ENCODE results near the gene CDH24. TPM values are rescaled to one million over a fixed set of nuclear protein-coding genes. Genes with fewer than 3 reads are reported as not detected.

The CDH24 gene
- total and polyA plus RNA-seq, 10 of the 15 experiments (the other 5 are each of a cell fraction or from before 2014, with no cell fraction given) = 0.10 to 1.5 (median 0.45) TPM; not detected in 2

DNA sequence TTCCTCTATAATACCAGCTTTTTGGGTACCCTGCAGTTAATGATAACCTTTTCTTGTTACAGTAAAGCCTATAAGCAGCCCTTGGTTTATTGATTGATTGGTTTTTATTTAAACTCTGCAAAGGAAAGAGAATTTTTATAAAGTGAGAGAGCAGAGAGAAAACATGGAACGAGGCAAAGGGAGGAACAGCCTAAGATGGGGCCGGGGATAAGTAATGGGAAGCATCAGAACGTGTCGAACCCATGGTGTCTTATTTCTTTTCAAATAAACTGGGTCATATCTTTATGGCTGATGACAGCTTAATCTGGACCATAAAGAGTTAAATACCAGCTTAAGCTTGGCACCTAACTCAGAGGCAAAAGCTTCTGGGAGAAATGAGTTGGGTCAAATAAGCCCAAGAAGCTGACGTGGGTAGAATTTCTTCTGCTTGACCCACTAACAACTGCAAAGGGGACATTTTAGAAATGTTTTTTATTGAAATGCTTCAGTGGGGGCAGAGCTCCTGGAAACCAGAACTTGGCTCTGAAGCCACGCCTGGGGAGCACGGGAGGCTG is 35.4 kb downstream of the CDH24 start:
- Histone ChIP-seq H3K4me2 (ENCODE audit: control insufficient read depth, insufficient read depth) (no peak overlapping the region), H3K9ac (ENCODE audit: control insufficient read depth, insufficient read depth, low read length) (no peak overlapping the region), H3K79me2 (ENCODE audit: control insufficient read depth, insufficient read depth, low read length) (no peaks in the 10 kb centered on the region), H4K20me1 (ENCODE audit: control insufficient read depth, insufficient read depth) (no peaks in the 10 kb centered on the region), H3K4me3 (no peak overlapping the region), H3K4me1 (ENCODE audit: control insufficient read depth, insufficient read depth, low read length) (no peaks in the 10 kb centered on the region), H3K27ac (ENCODE audit: control insufficient read depth, insufficient read depth) (no peak overlapping the region), H3K9me3 (replicated peaks; ENCODE audit: control insufficient read depth, insufficient read depth, low read length) (no peaks in the 10 kb centered on the region), H2AFZ (ENCODE audit: control insufficient read depth, low read depth, low read length) (no peak overlapping the region), H3K27me3 (replicated peaks in 1 of 2; ENCODE audit: control insufficient read depth in 2 of 2, insufficient read depth in 2 of 2, low read length in 1 of 2) (no peaks in the 10 kb centered on the region), H3K36me3 (ENCODE audit: control insufficient read depth in 2 of 2, insufficient read depth in 2 of 2, low read length in 1 of 2) (peaks cover 5 to 20% of the 10 kb centered on the region in 2 experiments)
- no peak for TF ChIP-seq KAT2A (conservative IDR thresholded peaks at IDR 0.05; ENCODE audit: control insufficient read depth, low read depth, low read length)
- no peak for TF ChIP-seq ETV6 (conservative IDR thresholded peaks at IDR 0.05 in 1 of 2, IDR thresholded peaks at IDR 0.05 in 1 of 2; ENCODE audit: borderline replicate concordance in 1 of 2, low read depth in 1 of 2)
- TF ChIP-seq PML (IDR thresholded peaks at IDR 0.05; ENCODE audit: low read length) = no peak
- no peak for TF ChIP-seq RFX5 (IDR thresholded peaks at IDR 0.05; ENCODE audit: low read depth, low read length)
- TF ChIP-seq GATAD2B (conservative IDR thresholded peaks at IDR 0.05; ENCODE audit: low read depth) = no peak
- no peak for TF ChIP-seq ZZZ3 (IDR thresholded peaks at IDR 0.05; ENCODE audit: control insufficient read depth, insufficient read length, low read depth)
- no peak for TF ChIP-seq ZNF207 (IDR thresholded peaks at IDR 0.05; ENCODE audit: borderline replicate concordance)
- TF ChIP-seq, protein P1, sequence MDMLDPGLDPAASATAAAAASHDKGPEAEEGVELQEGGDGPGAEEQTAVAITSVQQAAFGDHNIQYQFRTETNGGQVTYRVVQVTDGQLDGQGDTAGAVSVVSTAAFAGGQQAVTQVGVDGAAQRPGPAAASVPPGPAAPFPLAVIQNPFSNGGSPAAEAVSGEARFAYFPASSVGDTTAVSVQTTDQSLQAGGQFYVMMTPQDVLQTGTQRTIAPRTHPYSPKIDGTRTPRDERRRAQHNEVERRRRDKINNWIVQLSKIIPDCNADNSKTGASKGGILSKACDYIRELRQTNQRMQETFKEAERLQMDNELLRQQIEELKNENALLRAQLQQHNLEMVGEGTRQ (IDR thresholded peaks at IDR 0.05; ENCODE audit: borderline replicate concordance, low read depth, low read length) = no peak
- ATAC-seq (no peak), DNase-seq (ENCODE audit: low read depth, low spot score) (no peak), FAIRE-seq (no peak)
- RAD21 ChIA-PET (ENCODE audit: unreplicated experiment) = interaction anchor here (0.8 kb wide), 1 partner anchor 15 kb away, joined by 5 read pairs; no protein-coding TSS in a partner anchor
- intact Hi-C loops (cut with micrococcal nuclease; ENCODE audit: unreplicated experiment) = no loop called here
- 79% methylated on average over 7 of the region's 7 CpGs for WGBS (ENCODE audit: insufficient coverage, insufficient replicate concordance, low lambda C conversion rate, missing lambda C conversion rate)
- POLR2A ChIA-PET = no interaction called here
- BruUV-seq (replicated peaks) = no TSS peak
- in situ Hi-C loops (cut with MboI) = no loop called here
- CTCF ChIA-PET = interaction anchor here (5.5 kb wide), 1 partner anchor 26 kb away, joined by 43 read pairs; no protein-coding TSS in a partner anchor
- SMC1A ChIA-PET (ENCODE audit: uncharacterized antibody, unreplicated experiment) = interaction anchor here (1.1 to 1.6 kb wide), 4 partner anchors 12 to 36 kb away, joined by 3 to 5 read pairs (median 4); partner anchors contain the start of gene CDH24
